ENCODE data around the gene PRKD2.

The PRKD2 gene

GRCh38 chr19:46741447-46741846 lies 24.5 kb upstream of the PRKD2 start:
- DNase-seq = no peak

GRCh38 chr19:46739290-46739771 lies 22.4 kb upstream of the PRKD2 start:
- DNase-seq = no peak

GRCh38 chr19:46737761-46738171 lies 20.9 kb upstream of the PRKD2 start:
- DNase-seq = no peak

GRCh38 chr19:46737298-46737654 lies 20.4 kb upstream of the PRKD2 start:
- DNase-seq = no peak

GRCh38 chr19:46736531-46737297 lies 19.8 kb upstream of the PRKD2 start:
- no peak for DNase-seq

- DNase-seq = no peak
Measured at GRCh38 chr19:46733690-46734292, 16.9 kb upstream of the PRKD2 start.

GRCh38 chr19:46732966-46733689 lies 16.2 kb upstream of the PRKD2 start:
- DNase-seq = no peak

- DNase-seq = no peak
Measured at GRCh38 chr19:46732172-46732938, 15.4 kb upstream of the PRKD2 start.

GRCh38 chr19:46731584-46731983 lies 14.7 kb upstream of the PRKD2 start:
- no peak for DNase-seq

GRCh38 chr19:46731007-46731501 lies 14.1 kb upstream of the PRKD2 start:
- no peak for DNase-seq

- no peak for DNase-seq
Measured at GRCh38 chr19:46730595-46730994, 13.7 kb upstream of the PRKD2 start.

- DNase-seq = no peak
Measured at GRCh38 chr19:46730187-46730586, 13.3 kb upstream of the PRKD2 start.

GRCh38 chr19:46729696-46730095 lies 12.8 kb upstream of the PRKD2 start:
- no peak for DNase-seq

- DNase-seq = peak; percentile 81
Measured at GRCh38 chr19:46728693-46729339, 11.9 kb upstream of the PRKD2 start.

- no peak for DNase-seq
Measured at GRCh38 chr19:46728208-46728607, 11.3 kb upstream of the PRKD2 start.

GRCh38 chr19:46727757-46728156 lies 10.8 kb upstream of the PRKD2 start:
- no peak for DNase-seq

GRCh38 chr19:46726971-46727501 lies 10.1 kb upstream of the PRKD2 start:
- no peak for DNase-seq

GRCh38 chr19:46726551-46726950 lies 9.6 kb upstream of the PRKD2 start:
- DNase-seq = no peak

GRCh38 chr19:46725859-46726393 lies 9.0 kb upstream of the PRKD2 start:
- DNase-seq = no peak

GRCh38 chr19:46725036-46725820 lies 8.3 kb upstream of the PRKD2 start:
- DNase-seq = no peak

GRCh38 chr19:46724468-46724867 lies 7.6 kb upstream of the PRKD2 start:
- DNase-seq = no peak

All from CD4-positive, alpha-beta T cell treated with Interleukin-21 for 1 hour (primary cell).